HCT116 (cell line): Measurements from ENCODE around the gene AQP5. TPM values are rescaled to one million over a fixed set of nuclear protein-coding genes. Genes with fewer than 3 reads are reported as not detected.

Source experiments
- ATAC-seq: fragments of 200-7000 bp; cut with Tn5 transposase; 2 replicates; pipeline ENCODE4 v1.9.1; 2020; ENCODE audit warnings: mild to moderate bottlenecking, moderate library complexity
- BruUV-seq: library from RNA; stranded (reverse); fragments of 400-500 nt; replicated peaks from 2 replicates; lab custom pipeline; 2021; lab: Mats Ljungman, UMichigan
- CTCF ChIA-PET: fragments of 300-600 bp; sonication (Branson Sonifier 250); formaldehyde crosslinking; loops from one replicate; lab custom pipeline; 2021; ENCODE audit warnings: antibody characterized with exemption; lab: Charles Lee
- POLR2A ChIA-PET: fragments of 300-600, 350-600 bp; sonication (Branson Sonifier 250); formaldehyde crosslinking; loops from one replicate; lab custom pipeline; 2021; ENCODE audit warnings: antibody characterized with exemption; lab: Charles Lee
- RAD21 ChIA-PET, 2 experiments: fragments of 300-600 bp; sonication (Branson Sonifier 250); formaldehyde crosslinking; loops; one replicate each; lab custom pipeline; 2023; ENCODE audit warnings: low total read pairs in 2 of 2; ENCODE audit not compliant: uncharacterized antibody in 2 of 2, unreplicated experiment in 2 of 2, low non-redundant PET in 1 of 2; lab: Charles Lee
- DNase-seq: peaks from one replicate; pipeline ENCODE4 v3.0.0-alpha.2; 2010; ENCODE audit warnings: low read depth, low spot score
- H2AFZ ChIP-seq: fragments of 200-600 bp; shearing (Covaris generic), sonication (generic); 2 replicates; pipeline ENCODE4 v1.6.1; 2017; ENCODE audit warnings: low read depth, mixed run types, mixed read lengths, antibody characterized with exemption, low read length; ENCODE audit not compliant: poor library complexity, severe bottlenecking
- H3K27ac ChIP-seq: 2 replicates; pipeline ENCODE4 v1.5.1; 2012; ENCODE audit warnings: low read depth, low read length
- H3K27me3 ChIP-seq: fragments of 200-600 bp; sonication (generic); 2 replicates; pipeline ENCODE4 v1.6.1; 2016; ENCODE audit warnings: mixed run types, low read length, mixed read lengths; ENCODE audit not compliant: insufficient read depth
- H3K36me3 ChIP-seq, 2 experiments: fragments of 200-500 bp in 1 of 2; fragments of 200-600 bp in 1 of 2; sonication (Bioruptor generic) in 1 of 2; sonication (generic) in 1 of 2; 2 replicates each; pipeline versions ENCODE4 v1.5.1 to v1.6.1; 2014 to 2016; ENCODE audit warnings: low read length in 2 of 2, inconsistent platforms in 1 of 2, mixed read lengths in 1 of 2, mixed run types in 1 of 2; ENCODE audit not compliant: insufficient read depth in 2 of 2, control insufficient read depth in 1 of 2
- H3K4me1 ChIP-seq, 2 experiments: fragments of 200-600 bp in 1 of 2; sonication (generic) in 1 of 2; 2 replicates each; pipeline versions ENCODE4 v1.5.1 to v1.6.1; 2012 to 2017; ENCODE audit warnings: low read length in 2 of 2, inconsistent platforms in 1 of 2, mild to moderate bottlenecking in 1 of 2, mixed read lengths in 1 of 2, mixed run types in 1 of 2, moderate library complexity in 1 of 2; ENCODE audit not compliant: insufficient read depth in 2 of 2, control insufficient read depth in 1 of 2
- H3K4me2 ChIP-seq: fragments of 200-600 bp; sonication (generic); 2 replicates; pipeline ENCODE4 v1.6.1; 2017; ENCODE audit warnings: mixed run types, low read length, mixed read lengths
- H3K4me3 ChIP-seq, 2 experiments: fragments of 200-600 bp in 1 of 2; sonication (generic) in 1 of 2; replicated peaks in 1 of 2; 2 replicates each; pipeline ENCODE4 v1.5.1; 2011 to 2016; ENCODE audit warnings: low read length in 2 of 2, control low read depth in 1 of 2, low read depth in 1 of 2, mild to moderate bottlenecking in 1 of 2, mixed read lengths in 1 of 2, mixed run types in 1 of 2
- H3K79me2 ChIP-seq: fragments of 200-600 bp; sonication (generic); 2 replicates; pipeline ENCODE4 v1.6.1; 2017; ENCODE audit warnings: mild to moderate bottlenecking, mixed run types, low read length, moderate library complexity, mixed read lengths; ENCODE audit not compliant: insufficient read depth
- H3K9ac ChIP-seq: fragments of 200-600 bp; sonication (generic); 2 replicates; pipeline ENCODE4 v1.6.1; 2016; ENCODE audit warnings: low read length, mixed read lengths
- H3K9me2 ChIP-seq: fragments of 200-600 bp; sonication (generic), shearing (Covaris generic); 2 replicates; pipeline ENCODE4 v1.6.1; 2017; ENCODE audit warnings: mixed run types, mild to moderate bottlenecking, moderate library complexity; ENCODE audit not compliant: insufficient read depth
- H3K9me3 ChIP-seq, 2 experiments: fragments of 200-500 bp in 1 of 2; fragments of 200-600 bp in 1 of 2; sonication (Bioruptor generic) in 1 of 2; sonication (generic) in 1 of 2; 2 replicates each; pipeline ENCODE4 v1.6.1; 2014 to 2017; ENCODE audit warnings: low read length in 2 of 2, mixed read lengths in 2 of 2, inconsistent platforms in 1 of 2, low read depth in 1 of 2, mild to moderate bottlenecking in 1 of 2, mixed run types in 1 of 2, moderate library complexity in 1 of 2; ENCODE audit not compliant: control insufficient read depth in 1 of 2, insufficient read depth in 1 of 2
- H4K20me1 ChIP-seq: fragments of 200-600 bp; sonication (generic), shearing (Covaris generic); 2 replicates; pipeline ENCODE4 v1.6.1; 2017; ENCODE audit warnings: mixed run types, mild to moderate bottlenecking, moderate library complexity; ENCODE audit not compliant: insufficient read depth
- CBX3 ChIP-seq: IDR thresholded peaks from 2 replicates; pipeline ENCODE4 v1.6.1; 2012; ENCODE audit warnings: low read depth
- EGR1 ChIP-seq: IDR thresholded peaks from 2 replicates; pipeline ENCODE4 v1.6.1; 2012; ENCODE audit warnings: low read depth
- EZH2 ChIP-seq: fragments of 200-600 bp; sonication (generic); IDR thresholded peaks from 2 replicates; pipeline ENCODE4 v1.6.1; 2017; ENCODE audit warnings: antibody characterized with exemption, mixed run types
- JUND ChIP-seq: IDR thresholded peaks from 2 replicates; pipeline ENCODE4 v1.6.1; 2012
- POLR2AphosphoS5 ChIP-seq: IDR thresholded peaks from 2 replicates; pipeline ENCODE4 v1.6.1; 2011; ENCODE audit warnings: mild to moderate bottlenecking, low read depth, low read length, moderate library complexity
- RAD21 ChIP-seq: IDR thresholded peaks from 2 replicates; pipeline ENCODE4 v1.6.1; 2012; ENCODE audit warnings: low read depth, mild to moderate bottlenecking
- SIN3A ChIP-seq: IDR thresholded peaks from 2 replicates; pipeline ENCODE4 v1.6.1; 2012; ENCODE audit warnings: low read depth
- YY1 ChIP-seq: IDR thresholded peaks from 2 replicates; pipeline ENCODE4 v1.6.1; 2011; ENCODE audit warnings: low read length, low read depth, moderate library complexity, mild to moderate bottlenecking; ENCODE audit not compliant: insufficient replicate concordance; ENCODE audit errors: extremely low read depth
- ZBTB33 ChIP-seq: IDR thresholded peaks from 2 replicates; pipeline ENCODE4 v1.6.1; 2011; ENCODE audit warnings: mild to moderate bottlenecking, low read length, moderate library complexity; ENCODE audit not compliant: insufficient replicate concordance; ENCODE audit errors: extremely low read depth
- intact Hi-C: fragments of 100-400 bp; cut with micrococcal nuclease; formaldehyde crosslinking; loops from 2 replicates; pipeline ENCODE4 v1.10.0; 2022
- total RNA-seq: library from RNA; stranded (reverse); gene quantifications from one replicate; pipeline ENCODE4 v1.2.1, GENCODE V29; 2021; ENCODE audit not compliant: unreplicated experiment
- TF ChIP-seq, protein P1 (sequence below), 3 experiments: fragments of 200-600 bp in 1 of 3; sonication (generic) in 1 of 3; IDR thresholded peaks in 2 of 3; conservative IDR thresholded peaks in 1 of 3; 2 replicates each; pipeline ENCODE4 v1.5.1; 2012 to 2017; ENCODE audit warnings: low read depth in 2 of 3, low read length in 2 of 3, antibody characterized with exemption in 1 of 3, borderline replicate concordance in 1 of 3, control low read depth in 1 of 3, mild to moderate bottlenecking in 1 of 3, mixed read lengths in 1 of 3, mixed run types in 1 of 3, moderate library complexity in 1 of 3; ENCODE audit not compliant: insufficient read depth in 1 of 3

AQP5 gene
- total RNA-seq, 1 experiment from 2014 or later, result not detected

- no peak overlapping the region for H3K27ac ChIP-seq
- no peaks in the 10 kb centered on the region for H3K27me3 ChIP-seq
- no peak for DNase-seq
- no peaks in the 10 kb centered on the region for H3K9me2 ChIP-seq
- intact Hi-C loops, result no loop called here
- H3K4me3 ChIP-seq, result no peak overlapping the region
- CTCF ChIA-PET, result interaction anchor here (3.6 to 3.7 kb wide), 2 partner anchors 10 to 12 kb away, joined by 25 to 32 read pairs; no protein-coding TSS in a partner anchor
- RAD21 ChIA-PET, result no interaction called here
- POLR2A ChIA-PET, result no interaction called here
- no peaks in the 10 kb centered on the region for H3K36me3 ChIP-seq
- H4K20me1 ChIP-seq, result no peaks in the 10 kb centered on the region
- no peak for TF ChIP-seq YY1
- TF ChIP-seq, all 23 proteins: peak for 0
- no peak for ATAC-seq
- no peaks in the 10 kb centered on the region for H3K9me3 ChIP-seq
- no peak overlapping the region for H3K9ac ChIP-seq
- no peak overlapping the region for H3K4me2 ChIP-seq
- BruUV-seq, result no TSS peak
- no peak overlapping the region for H2AFZ ChIP-seq
- H3K4me1 ChIP-seq, result peaks cover 21 to 26% of the 10 kb centered on the region in 2 experiments
- H3K79me2 ChIP-seq, result no peaks in the 10 kb centered on the region
Measured at GRCh38 chr12:49957570-49957967, 4.1 kb upstream of the AQP5 start.

GRCh38 chr12:49959685-49960473, 1.8 kb upstream of the AQP5 start:
- TF ChIP-seq POLR2AphosphoS5 (no peak), SIN3A (no peak), RAD21 (no peak), CBX3 (no peak), ZBTB33 (no peak), EZH2 (no peak), EGR1 (no peak), JUND (no peak)
- TF ChIP-seq, protein P1, sequence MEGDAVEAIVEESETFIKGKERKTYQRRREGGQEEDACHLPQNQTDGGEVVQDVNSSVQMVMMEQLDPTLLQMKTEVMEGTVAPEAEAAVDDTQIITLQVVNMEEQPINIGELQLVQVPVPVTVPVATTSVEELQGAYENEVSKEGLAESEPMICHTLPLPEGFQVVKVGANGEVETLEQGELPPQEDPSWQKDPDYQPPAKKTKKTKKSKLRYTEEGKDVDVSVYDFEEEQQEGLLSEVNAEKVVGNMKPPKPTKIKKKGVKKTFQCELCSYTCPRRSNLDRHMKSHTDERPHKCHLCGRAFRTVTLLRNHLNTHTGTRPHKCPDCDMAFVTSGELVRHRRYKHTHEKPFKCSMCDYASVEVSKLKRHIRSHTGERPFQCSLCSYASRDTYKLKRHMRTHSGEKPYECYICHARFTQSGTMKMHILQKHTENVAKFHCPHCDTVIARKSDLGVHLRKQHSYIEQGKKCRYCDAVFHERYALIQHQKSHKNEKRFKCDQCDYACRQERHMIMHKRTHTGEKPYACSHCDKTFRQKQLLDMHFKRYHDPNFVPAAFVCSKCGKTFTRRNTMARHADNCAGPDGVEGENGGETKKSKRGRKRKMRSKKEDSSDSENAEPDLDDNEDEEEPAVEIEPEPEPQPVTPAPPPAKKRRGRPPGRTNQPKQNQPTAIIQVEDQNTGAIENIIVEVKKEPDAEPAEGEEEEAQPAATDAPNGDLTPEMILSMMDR (IDR thresholded peaks at IDR 0.05 in 2 of 3, conservative IDR thresholded peaks at IDR 0.05 in 1 of 3; ENCODE audit: borderline replicate concordance in 1 of 3, insufficient read depth in 1 of 3, low read depth in 2 of 3, low read length in 2 of 3), result no peak
- 0 out of 4 replicates have a peak overlapping the region, but pooled peaks of 1 of the 2 experiments have one; percentile 1 for H3K4me3 ChIP-seq
- no peaks in the 10 kb centered on the region for H3K9me3 ChIP-seq
- peaks cover 30 to 36% of the 10 kb centered on the region in 2 experiments for H3K4me1 ChIP-seq
- H3K36me3 ChIP-seq, result no peaks in the 10 kb centered on the region
- no peaks in the 10 kb centered on the region for H3K27me3 ChIP-seq
- ATAC-seq (peak; percentile 84), DNase-seq (peak; percentile 50)
- H3K27ac ChIP-seq, result peak overlapping the region; percentile 45
- H3K9me2 ChIP-seq, result no peaks in the 10 kb centered on the region
- BruUV-seq, result no TSS peak
- no peaks in the 10 kb centered on the region for H4K20me1 ChIP-seq
- peak overlapping the region; percentile 15; the same call in 1 of the 2 replicates for H3K9ac ChIP-seq
- ChIA-PET RAD21 (interaction anchor here in 1 of 2 experiments (1.3 kb wide), 1 partner anchor 14 kb away, joined by 3 read pairs; no protein-coding TSS in a partner anchor), CTCF (interaction anchor here (1.0 to 3.7 kb wide), 5 partner anchors 8 to 182 kb away, joined by 3 to 32 read pairs (median 5); no protein-coding TSS in a partner anchor), POLR2A (interaction anchor here (1.4 kb wide), 1 partner anchor 14 kb away, joined by 7 read pairs; no protein-coding TSS in a partner anchor)
- intact Hi-C loops, result loop anchor here (10.0 kb wide), 1 partner anchor 185 kb away; no protein-coding TSS in a partner anchor
- no peak overlapping the region for H2AFZ ChIP-seq
- peak overlapping the region; percentile 54 for H3K4me2 ChIP-seq
- no peaks in the 10 kb centered on the region for H3K79me2 ChIP-seq
